Subcutaneous abdominal adipose tissue (tissue), 5 donors: ENCODE results near the gene ST6GAL1.
"Not testable (repeated sequence)": the region's sequence is repeated elsewhere in the genome, so short reads cannot be mapped to it uniquely, and the experiment has no call there.

Source experiments
- H3K27ac ChIP-seq: one replicate; pipeline ENCODE4 v1.7.0; 2013; ENCODE audit warnings: low read depth, mild to moderate bottlenecking, inconsistent platforms, low read length, moderate library complexity
- H3K27me3 ChIP-seq, 5 donors: one replicate each; pipeline ENCODE4 v1.7.0; 2013; ENCODE audit warnings: low read length in 5 of 5, inconsistent platforms in 1 of 5; ENCODE audit not compliant: control insufficient read depth in 5 of 5, insufficient read depth in 4 of 5
- H3K36me3 ChIP-seq, 5 donors: one replicate each; pipeline ENCODE4 v1.7.0; 2013; ENCODE audit warnings: low read length in 5 of 5; ENCODE audit not compliant: control insufficient read depth in 5 of 5, insufficient read depth in 5 of 5
- H3K4me1 ChIP-seq, 5 donors: one replicate each; pipeline ENCODE4 v1.7.0; 2013; ENCODE audit warnings: low read length in 5 of 5, mild to moderate bottlenecking in 3 of 5, moderate library complexity in 1 of 5; ENCODE audit not compliant: control insufficient read depth in 5 of 5, insufficient read depth in 5 of 5
- H3K4me3 ChIP-seq, 5 donors: one replicate each; pipeline ENCODE4 v1.7.0; 2013; ENCODE audit warnings: low read length in 5 of 5, low read depth in 1 of 5
- H3K9ac ChIP-seq, 5 donors: one replicate each; pipeline ENCODE4 v1.7.0; 2013; ENCODE audit warnings: low read length in 5 of 5, mild to moderate bottlenecking in 4 of 5, moderate library complexity in 3 of 5
- H3K9me3 ChIP-seq, 5 donors: one replicate each; pipeline ENCODE4 v1.7.0; 2013; ENCODE audit warnings: low read length in 5 of 5; ENCODE audit not compliant: control insufficient read depth in 5 of 5
- donor health status: healthy.
- donor health status: healthy.
- donor health status: healthy.
- donor health status: healthy.
- donor health status: healthy.

ST6GAL1 gene

GRCh38 chr3:187015903-187016638 lies 85.7 kb downstream of the ST6GAL1 start:
- no peaks in the 10 kb centered on the region for H3K27me3 ChIP-seq
- no peaks in the 10 kb centered on the region for H3K36me3 ChIP-seq
- H3K9ac ChIP-seq, result no peak overlapping the region
- no peak overlapping the region for H3K27ac ChIP-seq
- H3K9me3 ChIP-seq, result no peaks in the 10 kb centered on the region
- H3K4me3 ChIP-seq, result no peak overlapping the region
- peaks cover 2 to 54% (median 20%) of the 10 kb centered on the region in 5 donors for H3K4me1 ChIP-seq

DNA sequence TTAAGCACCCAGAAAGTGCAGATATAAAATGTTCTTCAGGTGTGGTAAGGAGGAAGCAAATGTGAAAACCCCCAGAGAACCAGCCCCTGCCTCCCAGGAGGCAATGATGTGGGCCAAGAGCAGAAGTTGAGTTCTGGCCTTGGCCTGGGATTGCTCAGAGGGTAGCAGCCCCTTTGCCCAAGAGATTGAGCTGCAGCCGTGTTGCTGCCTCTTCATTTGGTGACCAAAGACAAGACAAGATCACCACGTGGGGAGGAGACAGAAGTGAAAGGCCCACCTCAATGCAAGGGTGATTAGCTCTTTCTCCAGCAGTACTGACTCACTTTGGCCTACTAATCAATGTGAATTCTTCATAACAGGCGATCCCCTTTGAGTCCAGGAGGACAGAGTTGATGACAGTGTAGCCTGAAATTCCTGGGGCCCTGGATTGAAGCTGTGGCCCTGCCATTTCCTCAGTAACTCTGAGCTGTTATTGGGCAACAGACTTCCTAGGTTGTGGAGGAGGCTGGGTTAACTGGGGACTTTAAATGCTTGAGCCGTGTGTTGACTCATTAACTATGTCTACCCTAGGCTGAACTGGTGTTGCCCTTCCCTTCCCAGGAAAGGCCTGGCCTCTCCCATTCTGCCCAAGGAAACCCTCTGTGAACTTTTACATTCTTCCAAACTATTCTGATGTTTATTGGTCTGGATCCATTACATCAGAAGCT lies 86.5 kb downstream of the ST6GAL1 start:
- Histone ChIP-seq H3K27ac (no peak overlapping the region), H3K9ac (no peak overlapping the region), H3K27me3 (no peaks in the 10 kb centered on the region), H3K4me3 (no peak overlapping the region), H3K9me3 (no peaks in the 10 kb centered on the region), H3K36me3 (no peaks in the 10 kb centered on the region), H3K4me1 (peaks cover 2 to 49% (median 15%) of the 10 kb centered on the region in 5 donors)

DNA sequence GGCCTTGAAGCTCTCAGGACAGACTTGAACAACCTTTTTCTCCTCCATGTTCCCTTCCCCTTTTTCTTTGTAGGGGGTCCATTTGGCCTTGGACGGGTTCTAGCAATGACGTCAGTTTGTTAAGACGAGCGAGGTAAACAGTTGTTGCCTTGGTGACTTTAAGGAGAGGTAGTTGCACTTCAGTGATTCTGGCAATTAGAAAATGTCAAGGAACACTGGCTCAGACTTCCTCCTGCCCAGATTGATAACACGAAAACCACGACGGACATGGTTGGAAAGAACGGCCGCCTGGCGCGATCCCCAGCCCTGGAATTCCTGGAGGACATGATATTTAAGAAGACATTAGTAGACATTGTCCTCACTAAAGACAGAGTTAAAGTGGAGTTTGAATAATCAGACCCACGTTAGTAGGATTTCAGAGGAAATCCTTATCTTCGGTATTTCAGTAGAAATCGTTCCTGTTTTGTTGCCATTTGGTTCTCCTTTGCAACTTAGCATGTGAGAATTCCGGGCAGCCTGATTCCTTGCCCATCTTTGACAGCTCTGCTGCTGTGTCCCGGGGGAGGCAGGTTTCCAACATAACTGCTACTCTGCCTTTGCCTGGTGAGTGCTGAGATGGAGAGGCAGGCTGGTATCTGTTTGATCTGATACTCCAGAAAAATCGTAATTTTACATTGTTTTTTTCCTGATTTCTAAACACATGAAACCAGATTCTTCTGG lies 87.3 kb downstream of the ST6GAL1 start:
- Histone ChIP-seq H3K9me3 (no peaks in the 10 kb centered on the region), H3K27ac (no peak overlapping the region), H3K27me3 (no peaks in the 10 kb centered on the region), H3K9ac (no peak overlapping the region), H3K36me3 (no peaks in the 10 kb centered on the region), H3K4me3 (no peak overlapping the region), H3K4me1 (peaks cover 2 to 46% (median 11%) of the 10 kb centered on the region in 5 donors)

GRCh38 chr3:187019542-187020072 lies 89.3 kb downstream of the ST6GAL1 start:
- no peaks in the 10 kb centered on the region for H3K27me3 ChIP-seq
- peaks cover 0 to 27% (median 0%) of the 10 kb centered on the region in 5 donors for H3K4me1 ChIP-seq
- H3K9me3 ChIP-seq, result no peaks in the 10 kb centered on the region
- no peaks in the 10 kb centered on the region for H3K36me3 ChIP-seq
- no peak overlapping the region for H3K9ac ChIP-seq
- H3K27ac ChIP-seq, result no peak overlapping the region
- H3K4me3 ChIP-seq, result no peak overlapping the region

DNA sequence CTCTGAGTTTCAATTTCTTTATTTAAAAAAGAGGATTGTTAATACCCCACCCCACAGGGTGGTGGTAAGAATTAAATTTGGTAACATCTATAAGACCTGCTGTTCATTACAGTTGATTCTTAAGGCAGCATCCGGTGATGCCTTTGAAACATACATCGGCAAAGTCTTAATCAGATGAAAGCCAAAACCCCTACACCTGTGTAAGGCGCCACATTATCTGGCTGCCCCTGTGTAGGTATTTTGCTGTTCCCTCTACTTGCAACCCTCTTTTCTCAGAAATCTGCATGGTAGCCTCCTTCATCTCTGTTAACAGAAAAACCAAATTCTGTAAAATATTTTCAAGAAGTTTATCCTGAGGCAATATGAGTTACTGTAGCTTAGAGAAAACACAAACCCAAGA lies 90.0 kb downstream of the ST6GAL1 start:
- Histone ChIP-seq H3K9ac (no peak overlapping the region), H3K36me3 (no peaks in the 10 kb centered on the region), H3K27me3 (no peaks in the 10 kb centered on the region), H3K27ac (no peak overlapping the region), H3K4me3 (no peak overlapping the region), H3K9me3 (no peaks in the 10 kb centered on the region), H3K4me1 (peaks cover 0 to 21% (median 0%) of the 10 kb centered on the region in 5 donors)

DNA sequence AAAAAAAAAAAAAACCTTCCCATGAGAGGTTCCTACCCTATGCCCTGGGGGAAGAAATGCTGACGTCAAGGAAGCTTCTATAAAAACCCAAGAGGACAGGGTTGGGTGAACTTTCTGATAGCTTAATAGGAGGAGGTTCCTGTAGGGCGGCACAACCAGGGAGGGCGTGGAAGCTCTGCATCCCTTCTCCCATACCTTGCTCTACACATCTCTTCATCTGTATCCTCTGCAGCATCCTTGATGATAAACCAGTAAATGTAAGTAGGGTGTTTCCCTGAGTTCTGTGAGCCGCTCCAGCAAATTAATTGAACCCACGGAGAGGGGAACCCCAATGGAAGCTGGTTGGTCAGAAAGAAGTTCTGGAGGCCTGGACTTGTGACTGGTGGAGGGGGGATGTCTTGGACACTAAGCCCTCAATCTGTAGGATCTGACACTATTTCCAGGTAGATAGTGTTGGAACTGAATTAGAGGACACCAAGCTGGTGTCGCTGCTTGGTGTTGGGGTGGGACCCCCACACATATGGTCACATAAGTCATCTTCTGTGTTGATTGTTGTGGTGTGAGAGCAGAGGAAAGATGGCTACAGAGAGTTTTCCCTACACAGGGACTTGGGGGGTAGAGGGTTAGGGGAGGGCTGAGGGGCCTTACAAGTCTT lies 91.5 kb downstream of the ST6GAL1 start:
- Histone ChIP-seq H3K27ac (no peak overlapping the region), H3K36me3 (no peaks in the 10 kb centered on the region), H3K4me1 (peaks cover 0 to 13% (median 0%) of the 10 kb centered on the region in 5 donors), H3K4me3 (no peak overlapping the region), H3K9me3 (no peaks in the 10 kb centered on the region), H3K27me3 (no peaks in the 10 kb centered on the region), H3K9ac (no peak overlapping the region)

DNA sequence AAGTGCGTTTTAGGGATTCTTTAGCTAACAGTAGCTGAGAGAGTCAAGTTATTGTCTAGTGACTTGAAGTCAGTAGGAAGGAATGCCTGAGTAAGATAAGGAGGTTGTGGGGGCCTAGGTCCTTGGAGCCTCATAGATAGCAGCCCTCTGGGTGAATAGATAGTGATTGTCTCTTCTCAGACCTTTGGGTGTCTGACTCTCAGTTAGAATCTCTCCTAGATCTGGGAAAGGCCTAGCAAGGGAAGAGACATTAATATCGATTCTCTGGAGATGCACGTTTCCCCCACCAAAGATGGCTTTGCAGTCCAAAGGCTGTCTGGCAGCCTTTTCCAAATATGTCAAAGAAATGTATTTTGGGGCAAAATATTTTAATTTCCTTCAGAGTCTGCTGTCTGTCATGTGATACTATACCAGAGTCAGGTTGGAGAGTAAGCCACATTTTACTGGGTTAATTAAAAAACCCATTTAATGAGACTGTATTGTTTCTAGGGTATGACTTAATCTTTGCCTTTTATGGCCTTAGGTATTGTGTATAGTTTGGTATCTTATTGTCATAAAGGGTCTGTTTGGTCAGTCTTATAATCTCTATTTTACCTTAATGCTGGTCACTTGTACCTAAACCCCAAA lies 92.2 kb downstream of the ST6GAL1 start:
- Histone ChIP-seq H3K36me3 (no peaks in the 10 kb centered on the region), H3K4me1 (peaks cover 0 to 9% (median 0%) of the 10 kb centered on the region in 5 donors), H3K9ac (no peak overlapping the region), H3K9me3 (no peaks in the 10 kb centered on the region), H3K27me3 (no peaks in the 10 kb centered on the region), H3K27ac (no peak overlapping the region), H3K4me3 (no peak overlapping the region)

DNA sequence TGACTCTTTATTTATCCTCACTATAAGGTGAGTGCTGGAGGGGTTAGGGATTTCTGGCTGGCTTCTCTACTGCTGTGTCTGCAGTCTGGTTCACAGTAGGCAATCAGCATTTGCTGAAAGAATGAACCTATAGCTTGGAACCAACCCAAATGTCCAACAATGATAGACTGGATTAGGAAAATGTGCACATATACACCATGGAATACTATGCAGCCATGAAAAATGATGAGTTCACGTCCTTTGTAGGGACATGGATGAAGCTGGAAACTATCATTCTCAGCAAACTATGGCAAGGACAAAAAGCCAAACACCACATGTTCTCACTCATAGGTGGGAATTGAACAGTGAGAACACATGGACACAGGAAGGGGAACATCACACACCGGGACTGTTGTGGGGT lies 93.0 kb downstream of the ST6GAL1 start:
- not testable (repeated sequence) for H3K27me3 ChIP-seq, H3K9me3 ChIP-seq, H3K27ac ChIP-seq, H3K4me1 ChIP-seq, H3K9ac ChIP-seq, H3K36me3 ChIP-seq, H3K4me3 ChIP-seq

DNA sequence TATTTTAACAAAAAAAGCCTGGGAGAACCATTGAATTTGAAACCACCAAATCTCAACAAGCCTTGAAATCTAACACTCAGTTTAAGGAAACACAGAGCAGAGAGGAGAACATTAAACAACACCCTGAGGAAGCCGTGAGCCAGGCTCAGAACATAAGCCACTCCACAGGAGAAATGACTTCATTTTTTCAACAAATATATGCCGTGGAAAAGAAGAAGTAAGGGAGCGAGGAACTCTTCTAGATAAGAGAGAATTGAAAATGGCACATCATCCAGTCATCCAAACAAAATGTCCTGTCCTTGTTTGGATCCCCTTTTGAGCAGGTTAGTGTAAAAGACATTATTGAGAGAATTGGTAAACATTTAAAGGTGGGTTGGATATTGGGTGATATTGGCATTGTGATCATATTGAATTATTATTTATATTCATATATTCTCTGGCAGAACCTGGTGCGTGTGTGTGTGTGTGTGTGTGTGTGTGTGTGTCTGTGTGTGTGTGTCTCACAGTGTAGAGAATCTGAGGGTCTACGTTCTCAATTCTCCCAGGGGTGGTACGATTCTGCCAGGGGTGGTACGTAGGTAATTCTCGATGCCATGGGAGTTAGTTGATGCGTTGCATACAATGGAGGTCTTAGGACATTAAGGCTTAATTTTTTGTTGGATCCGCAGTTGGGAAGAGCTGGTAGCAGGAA lies 94.4 kb downstream of the ST6GAL1 start:
- Histone ChIP-seq H3K4me1 (peaks cover 0 to 16% (median 0%) of the 10 kb centered on the region in 5 donors), H3K36me3 (no peaks in the 10 kb centered on the region), H3K27ac (no peak overlapping the region), H3K9ac (no peak overlapping the region), H3K9me3 (no peaks in the 10 kb centered on the region), H3K27me3 (no peaks in the 10 kb centered on the region), H3K4me3 (no peak overlapping the region)
